ENCODE measurements around the gene MREG.

DNA sequence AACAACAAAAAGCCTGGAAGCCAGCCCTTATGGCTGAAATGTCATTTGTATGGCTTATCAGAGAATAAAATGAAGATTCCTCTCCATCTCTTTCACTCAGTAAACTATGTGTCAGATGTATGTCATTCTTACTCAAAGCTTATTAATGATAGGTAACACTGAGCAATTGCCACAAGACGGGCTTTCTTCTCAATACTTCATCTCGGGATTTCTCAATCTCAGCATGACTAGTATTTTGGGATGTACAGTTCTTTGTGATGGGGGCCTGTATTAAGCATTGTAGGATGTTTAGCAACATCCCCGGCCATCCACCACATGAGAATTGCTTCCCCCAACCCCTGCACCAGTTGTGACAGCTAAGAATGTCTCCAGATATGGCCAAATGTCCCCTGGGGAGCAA, 80.2 kb downstream of the MREG start:
- no peak for TF ChIP-seq ZNF529 (tag by site-specific recombination; IDR thresholded peaks at IDR 0.05; ENCODE audit: insufficient replicate concordance)
- TF ChIP-seq ZNF184 (tag by site-specific recombination; IDR thresholded peaks at IDR 0.05), result no peak
- TF ChIP-seq, protein P1, sequence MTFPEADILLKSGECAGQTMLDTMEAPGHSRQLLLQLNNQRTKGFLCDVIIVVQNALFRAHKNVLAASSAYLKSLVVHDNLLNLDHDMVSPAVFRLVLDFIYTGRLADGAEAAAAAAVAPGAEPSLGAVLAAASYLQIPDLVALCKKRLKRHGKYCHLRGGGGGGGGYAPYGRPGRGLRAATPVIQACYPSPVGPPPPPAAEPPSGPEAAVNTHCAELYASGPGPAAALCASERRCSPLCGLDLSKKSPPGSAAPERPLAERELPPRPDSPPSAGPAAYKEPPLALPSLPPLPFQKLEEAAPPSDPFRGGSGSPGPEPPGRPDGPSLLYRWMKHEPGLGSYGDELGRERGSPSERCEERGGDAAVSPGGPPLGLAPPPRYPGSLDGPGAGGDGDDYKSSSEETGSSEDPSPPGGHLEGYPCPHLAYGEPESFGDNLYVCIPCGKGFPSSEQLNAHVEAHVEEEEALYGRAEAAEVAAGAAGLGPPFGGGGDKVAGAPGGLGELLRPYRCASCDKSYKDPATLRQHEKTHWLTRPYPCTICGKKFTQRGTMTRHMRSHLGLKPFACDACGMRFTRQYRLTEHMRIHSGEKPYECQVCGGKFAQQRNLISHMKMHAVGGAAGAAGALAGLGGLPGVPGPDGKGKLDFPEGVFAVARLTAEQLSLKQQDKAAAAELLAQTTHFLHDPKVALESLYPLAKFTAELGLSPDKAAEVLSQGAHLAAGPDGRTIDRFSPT (tag by site-specific recombination; IDR thresholded peaks at IDR 0.05), result no peak
- no peak for TF ChIP-seq CTCF (tag by site-specific recombination; IDR thresholded peaks at IDR 0.05)
- no peak for TF ChIP-seq ZSCAN23 (tag by site-specific recombination; IDR thresholded peaks at IDR 0.05)
- TF ChIP-seq, protein P2, sequence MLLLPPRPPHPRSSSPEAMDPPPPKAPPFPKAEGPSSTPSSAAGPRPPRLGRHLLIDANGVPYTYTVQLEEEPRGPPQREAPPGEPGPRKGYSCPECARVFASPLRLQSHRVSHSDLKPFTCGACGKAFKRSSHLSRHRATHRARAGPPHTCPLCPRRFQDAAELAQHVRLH (tag by site-specific recombination; IDR thresholded peaks at IDR 0.05), result no peak
- no peak for TF ChIP-seq ZBTB21 (tag by site-specific recombination; IDR thresholded peaks at IDR 0.05)
- TF ChIP-seq ZBTB8A (tag by site-specific recombination; IDR thresholded peaks at IDR 0.05), result no peak
- TF ChIP-seq ZNF274 (IDR thresholded peaks at IDR 0.05; ENCODE audit: low read length), result no peak
- no peak for TF ChIP-seq ZNF274 (tag by site-specific recombination; IDR thresholded peaks at IDR 0.05; ENCODE audit: borderline replicate concordance)
- no peak for TF ChIP-seq ZFP3 (tag by site-specific recombination; IDR thresholded peaks at IDR 0.05; ENCODE audit: low read depth)
- no peak for TF ChIP-seq ZNF416 (tag by site-specific recombination; IDR thresholded peaks at IDR 0.05)
- TF ChIP-seq ZBTB11 (tag by site-specific recombination; conservative IDR thresholded peaks at IDR 0.05; ENCODE audit: low read depth), result no peak

Measured in HEK293 (cell line).